T-cell (primary cell): ENCODE measurements around the gene KCNIP4. TPM values are rescaled to one million over a fixed set of nuclear protein-coding genes. Genes with fewer than 3 reads are reported as not detected.

Experiments used
- ATAC-seq, 4 experiments: fragments of 200-7000 bp in 3 of 4; fragments of 150-1000 bp in 1 of 4; cut with Tn5 transposase; replicated peaks in 1 of 4; 1 replicate in 3 of 4; 2 replicates in 1 of 4; pipeline ENCODE4 v1.10.0; 2021; ENCODE audit warnings: moderate library complexity in 3 of 4, mild to moderate bottlenecking in 2 of 4, moderate number of reproducible peaks in 1 of 4
- CTCF ChIA-PET, 2 donors: fragments of 300-600 bp; sonication (Branson Sonifier 250); formaldehyde crosslinking; loops; one replicate each; lab custom pipeline; 2022; ENCODE audit warnings: antibody characterized with exemption in 2 of 2; lab: Charles Lee
- POLR2A ChIA-PET, 2 donors: fragments of 300-600 bp; sonication (Branson Sonifier 250); formaldehyde crosslinking; loops; one replicate each; lab custom pipeline; 2022; ENCODE audit warnings: antibody characterized with exemption in 2 of 2; lab: Charles Lee
- DNase-seq, 35 experiments: peaks; one replicate each; pipeline versions ENCODE4 v3.0.0 to v3.0.0-alpha.2; 2013 to 2023
- H3K27ac ChIP-seq: one replicate; pipeline ENCODE4 v1.5.1; 2013; ENCODE audit warnings: low read length
- H3K27me3 ChIP-seq, 2 experiments: replicated peaks in 1 of 2; 1 replicate in 1 of 2; 2 replicates in 1 of 2; pipeline versions ENCODE4 v1.6.1 to v1.7.0; 2013; ENCODE audit warnings: low read length in 1 of 2, mixed read lengths in 1 of 2; ENCODE audit not compliant: control insufficient read depth in 2 of 2, insufficient read depth in 2 of 2; ENCODE audit errors: extremely low read depth in 1 of 2
- H3K36me3 ChIP-seq, 2 donors: 1 replicate in 1 of 2; 2 replicates in 1 of 2; pipeline versions ENCODE4 v1.6.1 to v1.7.0; 2013; ENCODE audit warnings: low read length in 1 of 2; ENCODE audit not compliant: control insufficient read depth in 2 of 2, insufficient read depth in 1 of 2; ENCODE audit errors: extremely low read depth in 1 of 2
- H3K4me1 ChIP-seq, 2 experiments: 1 replicate in 1 of 2; 2 replicates in 1 of 2; pipeline versions ENCODE4 v1.6.1 to v1.7.0; 2013; ENCODE audit warnings: low read length in 2 of 2, mixed read lengths in 1 of 2; ENCODE audit not compliant: insufficient read depth in 2 of 2, control insufficient read depth in 1 of 2; ENCODE audit errors: extremely low read depth in 1 of 2
- H3K4me3 ChIP-seq, 2 donors: 1 replicate in 1 of 2; 2 replicates in 1 of 2; pipeline versions ENCODE4 v1.5.1 to v1.7.0; 2013; ENCODE audit warnings: mild to moderate bottlenecking in 2 of 2, low read length in 1 of 2, moderate library complexity in 1 of 2; ENCODE audit not compliant: control insufficient read depth in 1 of 2; ENCODE audit errors: extremely low read depth in 1 of 2
- H3K9me3 ChIP-seq: 2 replicates; pipeline ENCODE4 v1.7.0; 2013
- H3K27ac Mint-ChIP-seq, 2 donors: one replicate each; pipeline ENCODE4 v1.8.0; 2020 to 2021; ENCODE audit warnings: mild to moderate bottlenecking in 2 of 2, mixed read lengths in 2 of 2
- H3K27me3 Mint-ChIP-seq, 2 donors: one replicate each; pipeline ENCODE4 v1.8.0; 2021 to 2022; ENCODE audit warnings: mixed read lengths in 2 of 2
- H3K36me3 Mint-ChIP-seq: one replicate; pipeline ENCODE4 v1.8.0; 2021; ENCODE audit warnings: mixed read lengths
- H3K4me1 Mint-ChIP-seq, 3 donors: one replicate each; pipeline ENCODE4 v1.8.0; 2020 to 2022; ENCODE audit warnings: mixed read lengths in 3 of 3, mild to moderate bottlenecking in 1 of 3
- H3K4me3 Mint-ChIP-seq, 3 donors: one replicate each; pipeline ENCODE4 v1.8.0; 2020 to 2022; ENCODE audit warnings: mild to moderate bottlenecking in 3 of 3, mixed read lengths in 3 of 3, moderate library complexity in 3 of 3
- H3K9me3 Mint-ChIP-seq, 3 donors: one replicate each; pipeline ENCODE4 v1.8.0; 2020 to 2022; ENCODE audit warnings: mixed read lengths in 3 of 3
- WGBS: methylation state at CpG from one replicate; pipeline ENCODE4 v1.1.5; 2013; ENCODE audit warnings: missing lambda C conversion rate; ENCODE audit not compliant: insufficient coverage; 5-methylcytosine and 5-hydroxymethylcytosine counted together
- total RNA-seq, 35 experiments: library from RNA in 6 of 35; stranded (reverse) in 6 of 35; fragments of 120-200 nt in 1 of 35; gene quantifications; one replicate each; pipeline versions ENCODE4 v1.2.1 to v1.2.4 and lab custom pipeline; 2013 to 2026

Gene KCNIP4
- total RNA-seq, 5 donors from 2014 or later (not counting 1 experiment from before 2014, with no cell fraction given): not detected

- H3K4me3 Mint-ChIP-seq: no peak overlapping the region
- no peak for ATAC-seq
- H3K9me3 ChIP-seq: no peaks in the 10 kb centered on the region
- H3K27ac ChIP-seq: no peak overlapping the region
- H3K36me3 Mint-ChIP-seq: no peaks in the 10 kb centered on the region
- H3K27ac Mint-ChIP-seq: no peak overlapping the region
- ChIA-PET CTCF (no interaction called here), POLR2A (interaction anchor here in 1 of 2 donors (0.7 kb wide), 1 partner anchor 21 kb away, joined by 3 read pairs; no protein-coding TSS in a partner anchor)
- H3K27me3 ChIP-seq: no peaks in the 10 kb centered on the region
- no peaks in the 10 kb centered on the region for H3K36me3 ChIP-seq
- no peaks in the 10 kb centered on the region for H3K27me3 Mint-ChIP-seq
- WGBS: no CpG with 5 or more reads among the region's 3 CpGs
- no peaks in the 10 kb centered on the region for H3K4me1 ChIP-seq
- no peak for DNase-seq
- peaks cover 5 to 14% (median 10%) of the 10 kb centered on the region in 3 donors for H3K9me3 Mint-ChIP-seq
- no peaks in the 10 kb centered on the region for H3K4me1 Mint-ChIP-seq
- no peak overlapping the region for H3K4me3 ChIP-seq
Observed at GRCh38 chr4:21543514-21543913, 405.1 kb downstream of the KCNIP4 start.

- POLR2A ChIA-PET: no interaction called here
Observed at GRCh38 chr4:21535898-21536297, 412.7 kb downstream of the KCNIP4 start.

GRCh38 chr4:21531048-21531447 lies 417.5 kb downstream of the KCNIP4 start:
- Mint-ChIP-seq H3K4me3 (no peak overlapping the region), H3K36me3 (no peaks in the 10 kb centered on the region), H3K27me3 (no peaks in the 10 kb centered on the region), H3K4me1 (no peaks in the 10 kb centered on the region), H3K27ac (no peak overlapping the region), H3K9me3 (peaks cover 0 to 3% (median 0%) of the 10 kb centered on the region in 3 donors)
- ChIA-PET CTCF (no interaction called here), POLR2A (no interaction called here)
- DNase-seq: no peak
- Histone ChIP-seq H3K9me3 (no peaks in the 10 kb centered on the region), H3K4me1 (no peaks in the 10 kb centered on the region), H3K27ac (no peak overlapping the region), H3K4me3 (no peak overlapping the region), H3K36me3 (no peaks in the 10 kb centered on the region), H3K27me3 (no peaks in the 10 kb centered on the region)
- no peak for ATAC-seq

More at GRCh38 chr4:21535898-21536297, 412.7 kb downstream of the KCNIP4 start:
- H3K27me3 Mint-ChIP-seq: no peaks in the 10 kb centered on the region
- H3K4me3 ChIP-seq: no peak overlapping the region
- H3K4me1 Mint-ChIP-seq: no peaks in the 10 kb centered on the region
- 84% methylated on average over 2 of the region's 3 CpGs for WGBS
- H3K9me3 Mint-ChIP-seq: no peaks in the 10 kb centered on the region
- no peaks in the 10 kb centered on the region for H3K36me3 ChIP-seq
- CTCF ChIA-PET: no interaction called here
- no peaks in the 10 kb centered on the region for H3K9me3 ChIP-seq
- no peaks in the 10 kb centered on the region for H3K27me3 ChIP-seq
- H3K27ac ChIP-seq: no peak overlapping the region
- H3K4me1 ChIP-seq: no peaks in the 10 kb centered on the region
- H3K4me3 Mint-ChIP-seq: no peak overlapping the region
- no peak overlapping the region for H3K27ac Mint-ChIP-seq
- H3K36me3 Mint-ChIP-seq: no peaks in the 10 kb centered on the region
- ATAC-seq: no peak
- no peak for DNase-seq

- no peaks in the 10 kb centered on the region for H3K36me3 Mint-ChIP-seq
- POLR2A ChIA-PET: no interaction called here
- ATAC-seq (no peak), DNase-seq (no peak)
- H3K9me3 Mint-ChIP-seq: peaks cover 0 to 6% (median 4%) of the 10 kb centered on the region in 3 donors
- no peak overlapping the region for H3K4me3 Mint-ChIP-seq
- Histone ChIP-seq H3K27me3 (no peaks in the 10 kb centered on the region), H3K4me3 (no peak overlapping the region), H3K9me3 (no peaks in the 10 kb centered on the region), H3K27ac (no peak overlapping the region), H3K4me1 (no peaks in the 10 kb centered on the region), H3K36me3 (no peaks in the 10 kb centered on the region)
- no peak overlapping the region for H3K27ac Mint-ChIP-seq
- H3K27me3 Mint-ChIP-seq: no peaks in the 10 kb centered on the region
- 57% methylated on average over 1 of the region's 1 CpG for WGBS
- no peaks in the 10 kb centered on the region for H3K4me1 Mint-ChIP-seq
- CTCF ChIA-PET: no interaction called here
Observed at GRCh38 chr4:21529214-21529613, 419.4 kb downstream of the KCNIP4 start.

- H3K4me1 Mint-ChIP-seq: no peaks in the 10 kb centered on the region
- Histone ChIP-seq H3K4me1 (no peaks in the 10 kb centered on the region), H3K9me3 (no peaks in the 10 kb centered on the region), H3K27ac (no peak overlapping the region), H3K36me3 (no peaks in the 10 kb centered on the region), H3K4me3 (no peak overlapping the region), H3K27me3 (no peaks in the 10 kb centered on the region)
- H3K36me3 Mint-ChIP-seq: no peaks in the 10 kb centered on the region
- DNase-seq (no peak), ATAC-seq (no peak)
- H3K27ac Mint-ChIP-seq: no peak overlapping the region
- ChIA-PET CTCF (no interaction called here), POLR2A (no interaction called here)
- no peaks in the 10 kb centered on the region for H3K27me3 Mint-ChIP-seq
- peaks cover 13 to 20% (median 15%) of the 10 kb centered on the region in 3 donors for H3K9me3 Mint-ChIP-seq
- 33% methylated on average over 1 of the region's 3 CpGs for WGBS
- H3K4me3 Mint-ChIP-seq: no peak overlapping the region
Observed at GRCh38 chr4:21522296-21522695, 426.3 kb downstream of the KCNIP4 start.

GRCh38 chr4:21517126-21517859 lies 431.3 kb downstream of the KCNIP4 start:
- Histone ChIP-seq H3K27me3 (no peaks in the 10 kb centered on the region), H3K27ac (no peak overlapping the region), H3K9me3 (no peaks in the 10 kb centered on the region), H3K4me3 (no peak overlapping the region), H3K4me1 (no peaks in the 10 kb centered on the region), H3K36me3 (no peaks in the 10 kb centered on the region)
- Mint-ChIP-seq H3K9me3 (peaks cover 4 to 19% (median 11%) of the 10 kb centered on the region in 3 donors), H3K27ac (no peak overlapping the region), H3K36me3 (no peaks in the 10 kb centered on the region), H3K27me3 (no peaks in the 10 kb centered on the region), H3K4me3 (no peak overlapping the region), H3K4me1 (no peaks in the 10 kb centered on the region)
- POLR2A ChIA-PET: no interaction called here
- DNase-seq (no peak), ATAC-seq (no peak)
- no CpG with 5 or more reads among the region's 5 CpGs for WGBS
- CTCF ChIA-PET: no interaction called here
